Hepatocyte (in vitro differentiated cells): ENCODE results near the gene DLGAP4. TPM values are rescaled to one million over a fixed set of nuclear protein-coding genes. Genes with fewer than 3 reads are reported as not detected.

Source experiments
- DNase-seq: peaks from one replicate; pipeline ENCODE4 v3.0.0-alpha.2; 2016; ENCODE audit warnings: low spot score
- H2AFZ ChIP-seq: fragments of 200-600 bp; sonication (generic); 2 replicates; pipeline ENCODE4 v1.6.0; 2016; ENCODE audit warnings: antibody characterized with exemption, mild to moderate bottlenecking
- H3K27ac ChIP-seq: fragments of 200-600 bp; sonication (generic); 2 replicates; pipeline ENCODE4 v1.5.1; 2016; ENCODE audit warnings: mild to moderate bottlenecking
- H3K27me3 ChIP-seq: fragments of 200-600 bp; sonication (generic); 2 replicates; pipeline ENCODE4 v1.6.1; 2016
- H3K36me3 ChIP-seq: fragments of 200-600 bp; sonication (generic); replicated peaks from 2 replicates; pipeline ENCODE4 v1.5.1; 2016; ENCODE audit warnings: low read depth; ENCODE audit not compliant: insufficient read depth
- H3K4me1 ChIP-seq: fragments of 200-600 bp; sonication (generic); 2 replicates; pipeline ENCODE4 v1.5.1; 2016; ENCODE audit warnings: mild to moderate bottlenecking, moderate library complexity; ENCODE audit not compliant: insufficient read depth
- H3K4me2 ChIP-seq: fragments of 200-600 bp; sonication (generic); 2 replicates; pipeline ENCODE4 v1.6.0; 2016
- H3K4me3 ChIP-seq: fragments of 200-600 bp; sonication (generic); 2 replicates; pipeline ENCODE4 v1.5.1; 2016; ENCODE audit warnings: mild to moderate bottlenecking
- H3K79me2 ChIP-seq: fragments of 200-600 bp; sonication (generic); 2 replicates; pipeline ENCODE4 v1.6.0; 2017; ENCODE audit warnings: mild to moderate bottlenecking
- H3K9me2 ChIP-seq: fragments of 200-600 bp; sonication (generic); replicated peaks from 2 replicates; pipeline ENCODE4 v1.6.0; 2017; ENCODE audit warnings: mild to moderate bottlenecking; ENCODE audit not compliant: insufficient read depth
- H3K9me3 ChIP-seq: fragments of 200-600 bp; sonication (generic); 2 replicates; pipeline ENCODE4 v1.5.1; 2016; ENCODE audit warnings: low read depth, mild to moderate bottlenecking
- H4K20me1 ChIP-seq: fragments of 200-600 bp; sonication (generic); 2 replicates; pipeline ENCODE4 v1.6.0; 2016; ENCODE audit warnings: mild to moderate bottlenecking; ENCODE audit not compliant: insufficient read depth, poor library complexity, severe bottlenecking
- EZH2 ChIP-seq: fragments of 200-600 bp; sonication (generic); IDR thresholded peaks from 2 replicates; pipeline ENCODE4 v1.6.1; 2016; ENCODE audit warnings: antibody characterized with exemption, mild to moderate bottlenecking, borderline replicate concordance
- EZH2phosphoT487 ChIP-seq: fragments of 200-600 bp; sonication (generic); IDR thresholded peaks from one replicate; pipeline ENCODE4 v1.6.1; 2018; ENCODE audit warnings: antibody characterized with exemption, mild to moderate bottlenecking, low read depth, moderate library complexity; ENCODE audit not compliant: unreplicated experiment, severe bottlenecking
- WGBS: methylation state at CpG from one replicate; pipeline ENCODE4 v1.1.6; 2016; ENCODE audit warnings: low lambda C conversion rate; ENCODE audit errors: missing lambda C conversion rate; 5-methylcytosine and 5-hydroxymethylcytosine counted together
- polyA plus RNA-seq: library from polyadenylated mRNA; unstranded; fragments of >200 nt; fragmentation: Nextera tagmentation; extraction: Ambion mirVana; gene quantifications from 2 replicates; pipeline ENCODE4 v1.2.1, GENCODE V29; 2016
- total RNA-seq: library from RNA; depleted of rRNA; stranded (reverse); fragments of >200 nt; gene quantifications from 2 replicates; pipeline ENCODE4 v1.2.3, GENCODE V29; 2014
- TF ChIP-seq, protein P1 (sequence below): fragments of 200-600 bp; sonication (generic); IDR thresholded peaks from 2 replicates; pipeline ENCODE4 v1.5.1; 2016; ENCODE audit warnings: antibody characterized with exemption, mild to moderate bottlenecking; ENCODE audit not compliant: poor library complexity

DLGAP4 gene
- total and polyA plus RNA-seq, 2 experiments from 2014 or later = 16.5 to 39.4 TPM

DNA sequence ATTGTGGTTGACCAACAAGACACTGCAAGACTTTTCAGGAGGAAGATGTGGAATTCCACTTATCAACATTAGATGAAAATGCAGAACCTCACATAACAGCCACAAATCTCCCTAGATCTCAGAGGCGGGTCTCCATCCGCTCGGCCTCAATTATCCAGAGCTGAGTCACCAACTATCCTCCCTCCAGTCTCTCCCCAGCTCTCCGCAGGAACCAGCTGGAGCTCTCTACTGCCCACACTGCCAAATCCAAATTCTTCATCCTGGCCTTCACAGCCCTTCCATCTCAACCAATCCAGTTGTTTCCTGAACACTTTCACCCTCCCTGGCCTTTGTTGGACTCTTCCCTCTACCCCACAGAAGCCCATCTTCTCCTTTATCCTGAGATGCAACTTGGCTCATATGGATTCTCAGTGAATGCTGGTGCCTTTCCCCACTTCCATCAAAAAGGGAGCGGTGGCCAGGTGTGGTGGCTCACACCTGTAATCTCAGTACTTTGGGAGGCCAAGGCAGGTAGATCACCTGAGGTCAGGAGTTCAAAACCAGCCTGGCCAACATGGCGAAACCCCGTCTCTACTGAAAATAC lies 263.8 kb downstream of the DLGAP4 start:
- Histone ChIP-seq H3K9me2 (no peaks in the 10 kb centered on the region), H3K27me3 (no peaks in the 10 kb centered on the region), H4K20me1 (no peaks in the 10 kb centered on the region), H3K4me1 (peaks cover 13% of the 10 kb centered on the region), H3K4me2 (no peak overlapping the region), H3K79me2 (peaks cover 15% of the 10 kb centered on the region), H3K36me3 (no peaks in the 10 kb centered on the region), H3K27ac (no peak overlapping the region), H2AFZ (no peak overlapping the region), H3K4me3 (no peak overlapping the region), H3K9me3 (peaks cover 5% of the 10 kb centered on the region)
- 74% methylated on average over 7 of the region's 7 CpGs for WGBS
- no peak for TF ChIP-seq EZH2phosphoT487
- TF ChIP-seq, protein P1, sequence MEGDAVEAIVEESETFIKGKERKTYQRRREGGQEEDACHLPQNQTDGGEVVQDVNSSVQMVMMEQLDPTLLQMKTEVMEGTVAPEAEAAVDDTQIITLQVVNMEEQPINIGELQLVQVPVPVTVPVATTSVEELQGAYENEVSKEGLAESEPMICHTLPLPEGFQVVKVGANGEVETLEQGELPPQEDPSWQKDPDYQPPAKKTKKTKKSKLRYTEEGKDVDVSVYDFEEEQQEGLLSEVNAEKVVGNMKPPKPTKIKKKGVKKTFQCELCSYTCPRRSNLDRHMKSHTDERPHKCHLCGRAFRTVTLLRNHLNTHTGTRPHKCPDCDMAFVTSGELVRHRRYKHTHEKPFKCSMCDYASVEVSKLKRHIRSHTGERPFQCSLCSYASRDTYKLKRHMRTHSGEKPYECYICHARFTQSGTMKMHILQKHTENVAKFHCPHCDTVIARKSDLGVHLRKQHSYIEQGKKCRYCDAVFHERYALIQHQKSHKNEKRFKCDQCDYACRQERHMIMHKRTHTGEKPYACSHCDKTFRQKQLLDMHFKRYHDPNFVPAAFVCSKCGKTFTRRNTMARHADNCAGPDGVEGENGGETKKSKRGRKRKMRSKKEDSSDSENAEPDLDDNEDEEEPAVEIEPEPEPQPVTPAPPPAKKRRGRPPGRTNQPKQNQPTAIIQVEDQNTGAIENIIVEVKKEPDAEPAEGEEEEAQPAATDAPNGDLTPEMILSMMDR = no peak
- TF ChIP-seq EZH2 = no peak
- no peak for DNase-seq

DNA sequence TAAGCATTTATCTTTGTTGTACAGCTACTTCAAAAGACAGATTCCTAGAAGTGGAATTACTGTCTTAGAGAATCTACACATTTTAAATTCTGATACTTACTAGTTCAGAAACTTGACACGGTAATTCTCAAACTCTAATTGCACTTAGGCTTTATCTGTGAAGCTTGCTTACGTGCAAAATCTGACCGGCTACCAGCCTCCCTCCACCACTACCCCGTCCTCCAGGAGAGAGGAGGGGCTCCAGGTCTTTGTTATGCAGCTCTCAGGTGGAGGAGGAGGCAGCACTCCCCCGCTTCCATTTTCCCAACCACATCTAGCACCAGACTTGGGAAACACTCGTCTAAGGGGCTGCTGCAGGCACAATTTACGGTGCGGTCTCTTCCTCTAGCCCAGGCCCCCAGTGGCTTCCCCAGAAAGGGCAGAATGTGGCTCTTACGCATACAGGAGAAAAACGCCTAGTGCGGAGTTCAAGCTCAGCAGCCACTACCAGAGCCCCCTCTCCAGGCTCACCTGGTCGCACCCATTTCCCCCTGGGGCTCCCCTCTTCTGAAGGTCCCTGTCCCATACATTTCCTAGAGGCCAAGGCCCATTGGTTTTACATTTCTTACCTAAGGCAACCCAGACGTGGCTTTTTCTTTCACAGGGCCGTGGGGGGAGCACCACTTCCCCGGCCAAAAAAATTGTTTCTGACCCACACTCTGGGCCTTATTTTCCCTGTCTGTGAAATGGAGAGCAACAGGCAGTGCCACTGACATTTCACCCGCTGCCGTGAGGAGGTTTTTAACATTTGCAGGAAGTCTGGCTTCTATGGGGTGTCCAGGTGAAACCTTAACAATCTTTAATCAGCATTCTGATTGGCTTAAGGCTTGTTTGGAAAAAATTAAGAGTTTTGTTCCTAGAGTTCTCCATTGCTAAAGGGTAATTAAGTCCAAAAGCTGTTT lies 265.7 kb downstream of the DLGAP4 start:
- Histone ChIP-seq H3K27me3 (no peaks in the 10 kb centered on the region), H3K27ac (peak overlapping the region; percentile 96), H3K79me2 (peaks cover 31% of the 10 kb centered on the region), H3K9me3 (no peaks in the 10 kb centered on the region), H4K20me1 (peaks cover 14% of the 10 kb centered on the region), H2AFZ (peak overlapping the region; percentile 68), H3K9me2 (no peaks in the 10 kb centered on the region), H3K36me3 (no peaks in the 10 kb centered on the region), H3K4me3 (no peak overlapping the region), H3K4me2 (peak overlapping the region; percentile 90), H3K4me1 (peaks cover 27% of the 10 kb centered on the region)
- peak; percentile 59 for DNase-seq
- TF ChIP-seq, protein P1 = no peak
- no peak for TF ChIP-seq EZH2phosphoT487
- TF ChIP-seq EZH2 = no peak
- 32% methylated on average over 17 of the region's 17 CpGs for WGBS

DNA sequence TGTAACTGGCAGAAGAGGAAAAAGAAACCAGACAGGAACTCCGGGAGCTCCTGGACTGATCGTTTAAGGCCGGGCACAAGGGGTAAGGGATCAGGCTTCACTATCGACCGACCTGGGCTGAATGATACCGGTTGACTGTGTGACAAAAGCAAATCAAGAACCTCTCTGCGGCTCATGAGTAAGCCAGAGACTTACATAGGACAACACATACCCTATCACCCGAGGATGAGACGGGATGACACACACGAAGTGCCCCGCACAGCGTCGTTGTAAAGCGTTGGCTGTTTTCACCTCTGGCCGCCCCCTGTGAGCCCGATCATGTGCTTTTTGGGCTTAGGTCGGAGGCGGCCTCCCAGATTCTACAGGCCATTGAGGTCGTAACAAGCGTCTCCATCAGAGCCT lies 266.6 kb downstream of the DLGAP4 start:
- Histone ChIP-seq H3K4me3 (peak overlapping the region; percentile 33), H3K9me2 (no peaks in the 10 kb centered on the region), H3K4me1 (peaks cover 27% of the 10 kb centered on the region), H3K27ac (peak overlapping the region; percentile 96), H3K4me2 (peak overlapping the region; percentile 90), H3K36me3 (no peaks in the 10 kb centered on the region), H3K9me3 (no peaks in the 10 kb centered on the region), H4K20me1 (peaks cover 19% of the 10 kb centered on the region), H3K27me3 (no peaks in the 10 kb centered on the region), H3K79me2 (peaks cover 40% of the 10 kb centered on the region), H2AFZ (peak overlapping the region; percentile 68)
- 11% methylated on average over 20 of the region's 20 CpGs for WGBS
- TF ChIP-seq EZH2phosphoT487 = no peak
- TF ChIP-seq EZH2 = no peak
- TF ChIP-seq, protein P1 = no peak
- peak; percentile 61 for DNase-seq
